K562 (cell line): ENCODE measurements around the gene FBRS. TPM values are rescaled to one million over a fixed set of nuclear protein-coding genes. Genes with fewer than 3 reads are reported as not detected.

ENCODE experiments used
- BCL6 ChIP-seq: fragments of 250-450 bp; sonication (Bioruptor Pico); IDR thresholded peaks from 2 replicates; pipeline ENCODE4 v1.4.0; 2020
- CEBPB ChIP-seq: fragments of 450-650 bp; IDR thresholded peaks from 2 replicates; pipeline ENCODE4 v1.6.1; 2016; ENCODE audit warnings: missing genetic modification characterization, missing compliant biosample characterization
- CEBPG ChIP-seq, 3 experiments: fragments of 200-800 bp in 1 of 3; sonication (Bioruptor generic) in 1 of 3; sonication (generic) in 1 of 3; formaldehyde crosslinking in 1 of 3; IDR thresholded peaks in 2 of 3; conservative IDR thresholded peaks in 1 of 3; 2 replicates each; pipeline versions ENCODE4 v1.6.1 to v1.8.0; 2016 to 2022; ENCODE audit warnings: missing compliant biosample characterization in 2 of 3, missing genetic modification characterization in 2 of 3, mild to moderate bottlenecking in 1 of 3, missing genetic modification reagents in 1 of 3
- CREBBP ChIP-seq: IDR thresholded peaks from one replicate; pipeline ENCODE4 v1.6.1; 2012; ENCODE audit warnings: low read depth, mild to moderate bottlenecking, control low read depth, inconsistent platforms, low read length
- ERF ChIP-seq: fragments of 450-650 bp; formaldehyde crosslinking; IDR thresholded peaks from 2 replicates; pipeline ENCODE4 v1.4.0; 2020; ENCODE audit warnings: mild to moderate bottlenecking, mixed read lengths
- ETV1 ChIP-seq: fragments of 450-650 bp; conservative IDR thresholded peaks from 2 replicates; pipeline ENCODE4 v1.6.1; 2016; ENCODE audit warnings: missing genetic modification characterization, control low read depth, low read depth, missing compliant biosample characterization
- GTF2F1 ChIP-seq: IDR thresholded peaks from 2 replicates; pipeline ENCODE4 v1.6.1; 2011; ENCODE audit warnings: low read depth, low read length, improper control_type of control experiment
- HLTF ChIP-seq: fragments of 450-650 bp; IDR thresholded peaks from 2 replicates; pipeline ENCODE4 v1.6.1; 2016
- HSF4 ChIP-seq: fragments of 250-450 bp; sonication (Bioruptor Pico); IDR thresholded peaks from 2 replicates; pipeline ENCODE4 v2.1.2; 2022; ENCODE audit warnings: mild to moderate bottlenecking, moderate library complexity, borderline replicate concordance
- NR1H2 ChIP-seq: sonication (generic); formaldehyde crosslinking; IDR thresholded peaks from 2 replicates; pipeline ENCODE4 v1.4.0; 2020; ENCODE audit warnings: mild to moderate bottlenecking, missing genetic modification reagents
- NRF1 ChIP-seq, 2 experiments: fragments of 450-650 bp; IDR thresholded peaks in 1 of 2; conservative IDR thresholded peaks in 1 of 2; 2 replicates each; pipeline ENCODE4 v1.6.1; 2014; ENCODE audit warnings: mild to moderate bottlenecking in 2 of 2
- PML ChIP-seq: IDR thresholded peaks from 2 replicates; pipeline ENCODE4 v1.6.1; 2012; ENCODE audit warnings: low read length, inconsistent platforms
- PTBP1 ChIP-seq: fragments of 200-400 bp; formaldehyde crosslinking; IDR thresholded peaks from 2 replicates; pipeline ENCODE4 v1.6.1; 2017; ENCODE audit warnings: low read depth, low read length
- RBM14 ChIP-seq: fragments of 200-400 bp; formaldehyde crosslinking; IDR thresholded peaks from 2 replicates; pipeline ENCODE4 v1.6.1; 2018; ENCODE audit warnings: low read depth, mild to moderate bottlenecking, low read length, moderate library complexity, borderline replicate concordance; ENCODE audit not compliant: insufficient read depth
- SIN3A ChIP-seq, 2 experiments: fragments of 150-350 bp in 1 of 2; IDR thresholded peaks; 2 replicates each; pipeline ENCODE4 v1.6.1; 2011 to 2016; ENCODE audit warnings: borderline replicate concordance in 2 of 2, low read depth in 2 of 2, low read length in 2 of 2, mild to moderate bottlenecking in 2 of 2, moderate library complexity in 2 of 2; ENCODE audit not compliant: control insufficient read depth in 1 of 2
- SRSF1 ChIP-seq: fragments of 200-400 bp; formaldehyde crosslinking; IDR thresholded peaks from 2 replicates; pipeline ENCODE4 v1.6.1; 2017; ENCODE audit warnings: mild to moderate bottlenecking, low read depth, low read length, moderate library complexity
- TAF7 ChIP-seq: fragments of 450-650 bp; IDR thresholded peaks from 2 replicates; pipeline ENCODE4 v1.6.1; 2016; ENCODE audit warnings: missing genetic modification characterization, missing compliant biosample characterization
- TGIF2 ChIP-seq: sonication (generic); formaldehyde crosslinking; IDR thresholded peaks from 2 replicates; pipeline ENCODE4 v1.8.1; 2022; ENCODE audit warnings: mild to moderate bottlenecking, missing genetic modification reagents, moderate library complexity
- WHSC1 ChIP-seq: IDR thresholded peaks from one replicate; pipeline ENCODE4 v1.6.1; 2012; ENCODE audit warnings: low read length, control low read depth, inconsistent platforms
- ZKSCAN8 ChIP-seq: fragments of 200-800 bp; sonication (Bioruptor generic); IDR thresholded peaks from 2 replicates; pipeline ENCODE4 v1.6.1; 2016; ENCODE audit warnings: missing genetic modification characterization, missing compliant biosample characterization
- ZNF444 ChIP-seq: fragments of 250-450 bp; sonication (Bioruptor Pico); IDR thresholded peaks from 2 replicates; pipeline ENCODE4 v1.4.0; 2020; ENCODE audit warnings: mild to moderate bottlenecking, moderate library complexity
- ZNF584 ChIP-seq: fragments of 200-800 bp; sonication (Bioruptor generic); IDR thresholded peaks from 2 replicates; pipeline ENCODE4 v1.6.1; 2016; ENCODE audit warnings: low read depth, mild to moderate bottlenecking, missing genetic modification characterization, missing compliant biosample characterization
- polyA plus RNA-seq, 8 experiments: library from polyadenylated mRNA; depleted of rRNA in 4 of 8; stranded (reverse) in 5 of 8; unstranded in 3 of 8; fragments of >200 nt; fragmentation: Nextera tagmentation in 2 of 8; fragmentation: Illumina TruSeq in 1 of 8; extraction: Ambion mirVana in 2 of 8; extraction: Trizol in 1 of 8; gene quantifications; 2 replicates each; pipeline versions ENCODE4 v1.2.1 to v1.2.3, GENCODE V29; 2011 to 2014; ENCODE audit warnings: inconsistent platforms in 1 of 8, missing spikeins in 1 of 8
- total RNA-seq, 7 experiments: library from RNA; depleted of rRNA in 6 of 7; stranded (reverse); fragments of >200 nt in 6 of 7; fragmentation: Illumina TruSeq in 2 of 7; extraction: Trizol in 2 of 7; gene quantifications; 2 replicates each; pipeline versions ENCODE4 v1.2.1 to v1.2.3, GENCODE V29; 2011 to 2021; ENCODE audit warnings: low replicate concordance in 1 of 7
- TF ChIP-seq, protein P1 (sequence below): fragments of 450-650 bp; IDR thresholded peaks from 2 replicates; pipeline ENCODE4 v1.7.0; 2016; ENCODE audit warnings: borderline replicate concordance
- TF ChIP-seq, protein P2 (sequence below): fragments of 200-400 bp; formaldehyde crosslinking; IDR thresholded peaks from 2 replicates; pipeline ENCODE4 v1.6.1; 2017; ENCODE audit warnings: mild to moderate bottlenecking, low read depth, low read length, moderate library complexity

The FBRS gene
- total and polyA plus RNA-seq, 9 of the 15 experiments (the other 6 are each of a cell fraction or from before 2014, with no cell fraction given): 0.32 to 59.5 (median 13.1) TPM

DNA sequence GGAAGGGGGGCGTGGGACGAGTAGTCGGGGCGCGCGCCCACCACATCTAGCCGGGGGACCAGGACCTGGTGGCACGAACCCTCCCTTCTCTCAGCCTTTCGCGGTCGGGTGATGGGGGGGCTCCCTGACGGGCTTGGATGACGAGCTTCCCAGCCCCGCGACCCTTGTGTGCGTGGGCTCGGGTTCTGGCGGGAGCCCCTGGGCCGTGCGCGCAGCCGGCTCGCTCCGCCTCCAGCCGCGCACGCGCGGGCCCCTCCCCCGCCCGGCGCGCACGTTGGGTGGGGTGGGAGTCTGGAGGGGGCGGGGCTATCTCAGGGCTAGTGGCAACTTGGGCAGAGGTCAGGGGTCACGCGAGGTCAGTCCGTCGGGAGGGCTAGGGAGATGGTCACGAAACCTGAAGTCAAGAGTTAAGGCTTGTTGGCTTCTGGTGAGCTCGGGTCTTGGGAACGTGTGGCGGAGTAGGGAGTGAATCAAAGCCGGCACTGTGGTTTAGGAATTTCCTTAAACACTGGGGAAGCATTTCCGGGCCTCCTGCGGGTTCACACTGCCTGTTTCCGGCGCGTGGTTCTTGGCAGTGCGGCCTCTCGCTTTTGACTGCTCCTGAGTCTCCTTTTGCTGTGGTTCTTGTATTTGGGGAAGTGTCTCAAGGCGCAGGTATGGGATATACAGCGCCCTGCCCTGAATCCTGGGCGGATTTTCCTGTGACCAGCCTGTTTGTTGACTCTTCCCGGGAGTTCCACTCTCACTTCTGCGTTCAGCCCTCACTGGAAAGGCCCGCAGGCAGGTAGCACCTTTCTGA lies 40.8 kb downstream of the FBRS start, which contains the start of gene SRCAP (continued):
- TF ChIP-seq PML (peak; percentile 43; the same call in 1 of the 2 replicates), WHSC1 (no peak), ZKSCAN8 (CRISPR knock-in tag) (no peak), HLTF (peak; percentile 64), NR1H2 (no peak), CEBPG (CRISPR knock-in tag; IDR thresholded peaks at IDR 0.05) (no peak), CEBPG (tag; conservative IDR thresholded peaks at IDR 0.05 in 1 of 2, IDR thresholded peaks at IDR 0.05 in 1 of 2) (no peak), ZNF584 (CRISPR knock-in tag) (peak; percentile 59; the same call in 1 of the 2 replicates), RBM14 (no peak), HSF4 (CRISPR knock-in tag) (no peak), NRF1 (conservative IDR thresholded peaks at IDR 0.05 in 1 of 2, IDR thresholded peaks at IDR 0.05 in 1 of 2) (peak; percentile 88 to 90; a peak in 2 of 4 replicates), ERF (CRISPR knock-in tag) (peak; percentile 62; the same call in 1 of the 2 replicates), SRSF1 (no peak), TAF7 (tag) (peak; percentile 19; the same call in 1 of the 2 replicates), SIN3A (IDR thresholded peaks at IDR 0.05; ENCODE audit: borderline replicate concordance in 2 of 2, control insufficient read depth in 1 of 2, low read depth in 2 of 2, low read length in 2 of 2) (peak; percentile 63 to 81; a peak in 2 of 4 replicates), PTBP1 (no peak), CEBPB (no peak), BCL6 (no peak), ZNF444 (CRISPR knock-in tag) (no peak), GTF2F1 (no peak), ETV1 (peak; percentile 70), TGIF2 (CRISPR knock-in tag) (0 out of 2 replicates have a peak, but pooled peaks have one; percentile 16), CREBBP (no peak)
- TF ChIP-seq, protein P1, sequence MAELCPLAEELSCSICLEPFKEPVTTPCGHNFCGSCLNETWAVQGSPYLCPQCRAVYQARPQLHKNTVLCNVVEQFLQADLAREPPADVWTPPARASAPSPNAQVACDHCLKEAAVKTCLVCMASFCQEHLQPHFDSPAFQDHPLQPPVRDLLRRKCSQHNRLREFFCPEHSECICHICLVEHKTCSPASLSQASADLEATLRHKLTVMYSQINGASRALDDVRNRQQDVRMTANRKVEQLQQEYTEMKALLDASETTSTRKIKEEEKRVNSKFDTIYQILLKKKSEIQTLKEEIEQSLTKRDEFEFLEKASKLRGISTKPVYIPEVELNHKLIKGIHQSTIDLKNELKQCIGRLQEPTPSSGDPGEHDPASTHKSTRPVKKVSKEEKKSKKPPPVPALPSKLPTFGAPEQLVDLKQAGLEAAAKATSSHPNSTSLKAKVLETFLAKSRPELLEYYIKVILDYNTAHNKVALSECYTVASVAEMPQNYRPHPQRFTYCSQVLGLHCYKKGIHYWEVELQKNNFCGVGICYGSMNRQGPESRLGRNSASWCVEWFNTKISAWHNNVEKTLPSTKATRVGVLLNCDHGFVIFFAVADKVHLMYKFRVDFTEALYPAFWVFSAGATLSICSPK: no peak
- TF ChIP-seq, protein P2, sequence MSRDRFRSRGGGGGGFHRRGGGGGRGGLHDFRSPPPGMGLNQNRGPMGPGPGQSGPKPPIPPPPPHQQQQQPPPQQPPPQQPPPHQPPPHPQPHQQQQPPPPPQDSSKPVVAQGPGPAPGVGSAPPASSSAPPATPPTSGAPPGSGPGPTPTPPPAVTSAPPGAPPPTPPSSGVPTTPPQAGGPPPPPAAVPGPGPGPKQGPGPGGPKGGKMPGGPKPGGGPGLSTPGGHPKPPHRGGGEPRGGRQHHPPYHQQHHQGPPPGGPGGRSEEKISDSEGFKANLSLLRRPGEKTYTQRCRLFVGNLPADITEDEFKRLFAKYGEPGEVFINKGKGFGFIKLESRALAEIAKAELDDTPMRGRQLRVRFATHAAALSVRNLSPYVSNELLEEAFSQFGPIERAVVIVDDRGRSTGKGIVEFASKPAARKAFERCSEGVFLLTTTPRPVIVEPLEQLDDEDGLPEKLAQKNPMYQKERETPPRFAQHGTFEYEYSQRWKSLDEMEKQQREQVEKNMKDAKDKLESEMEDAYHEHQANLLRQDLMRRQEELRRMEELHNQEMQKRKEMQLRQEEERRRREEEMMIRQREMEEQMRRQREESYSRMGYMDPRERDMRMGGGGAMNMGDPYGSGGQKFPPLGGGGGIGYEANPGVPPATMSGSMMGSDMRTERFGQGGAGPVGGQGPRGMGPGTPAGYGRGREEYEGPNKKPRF: no peak
